ENCODE results near the gene APOL2.

Gene APOL2

DNA sequence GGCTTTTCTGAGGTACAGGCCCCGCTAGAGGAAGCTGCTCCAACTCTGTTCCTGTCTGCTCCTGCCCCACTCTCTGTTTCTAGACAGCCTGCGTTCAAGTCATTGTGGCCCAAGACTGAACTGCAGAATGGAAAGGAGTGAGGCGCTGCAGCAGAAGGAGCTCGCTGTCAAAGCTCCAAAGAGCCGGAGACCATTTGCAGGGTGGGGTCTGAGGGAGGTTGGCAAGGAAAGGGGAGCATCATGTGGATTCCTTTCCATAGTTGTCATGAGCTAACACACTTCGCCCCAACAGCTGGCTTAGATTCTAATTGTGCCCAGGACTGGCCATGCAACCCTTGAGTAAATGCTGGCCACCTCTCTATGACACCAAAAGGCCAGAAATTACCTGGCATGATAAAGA lies 56.5 kb downstream of the APOL2 start:
- H3K4me2 ChIP-seq (ENCODE audit: low read depth, low read length), result no peak overlapping the region
- no peaks in the 10 kb centered on the region for H3K36me3 ChIP-seq (replicated peaks; ENCODE audit: insufficient read depth, low read length)
- no peaks in the 10 kb centered on the region for H3K9me3 ChIP-seq (replicated peaks; ENCODE audit: insufficient read depth, low read length)
- no peaks in the 10 kb centered on the region for H4K20me1 ChIP-seq (ENCODE audit: insufficient read depth, low read length)
- no peaks in the 10 kb centered on the region for H3K9me2 ChIP-seq (replicated peaks; ENCODE audit: insufficient read depth, low read length)
- H2AFZ ChIP-seq (ENCODE audit: low read length), result no peak overlapping the region
- TF ChIP-seq EZH2phosphoT487 (IDR thresholded peaks at IDR 0.05; ENCODE audit: low read length) (no peak), EZH2 (optimal IDR thresholded peaks at IDR 0.05; ENCODE audit: low read depth, low read length) (no peak)
- TF ChIP-seq, protein P1, sequence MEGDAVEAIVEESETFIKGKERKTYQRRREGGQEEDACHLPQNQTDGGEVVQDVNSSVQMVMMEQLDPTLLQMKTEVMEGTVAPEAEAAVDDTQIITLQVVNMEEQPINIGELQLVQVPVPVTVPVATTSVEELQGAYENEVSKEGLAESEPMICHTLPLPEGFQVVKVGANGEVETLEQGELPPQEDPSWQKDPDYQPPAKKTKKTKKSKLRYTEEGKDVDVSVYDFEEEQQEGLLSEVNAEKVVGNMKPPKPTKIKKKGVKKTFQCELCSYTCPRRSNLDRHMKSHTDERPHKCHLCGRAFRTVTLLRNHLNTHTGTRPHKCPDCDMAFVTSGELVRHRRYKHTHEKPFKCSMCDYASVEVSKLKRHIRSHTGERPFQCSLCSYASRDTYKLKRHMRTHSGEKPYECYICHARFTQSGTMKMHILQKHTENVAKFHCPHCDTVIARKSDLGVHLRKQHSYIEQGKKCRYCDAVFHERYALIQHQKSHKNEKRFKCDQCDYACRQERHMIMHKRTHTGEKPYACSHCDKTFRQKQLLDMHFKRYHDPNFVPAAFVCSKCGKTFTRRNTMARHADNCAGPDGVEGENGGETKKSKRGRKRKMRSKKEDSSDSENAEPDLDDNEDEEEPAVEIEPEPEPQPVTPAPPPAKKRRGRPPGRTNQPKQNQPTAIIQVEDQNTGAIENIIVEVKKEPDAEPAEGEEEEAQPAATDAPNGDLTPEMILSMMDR (IDR thresholded peaks at IDR 0.05; ENCODE audit: low read length), result no peak
- no peak overlapping the region for H3K27ac ChIP-seq (ENCODE audit: low read length)
- DNase-seq, result no peak
- no peaks in the 10 kb centered on the region for H3K27me3 ChIP-seq (replicated peaks; ENCODE audit: insufficient read depth, low read length)
- H3K4me1 ChIP-seq (ENCODE audit: low read length), result no peaks in the 10 kb centered on the region
- no peaks in the 10 kb centered on the region for H3K79me2 ChIP-seq (ENCODE audit: low read length)
- no peak overlapping the region for H3K9ac ChIP-seq (ENCODE audit: low read length)
- H3F3A ChIP-seq (ENCODE audit: insufficient read depth, low read length), result no peaks in the 10 kb centered on the region
- H3K4me3 ChIP-seq (ENCODE audit: low read length), result no peak overlapping the region

GRCh38 chr22:36182056-36182455 lies 57.3 kb downstream of the APOL2 start:
- TF ChIP-seq, protein P1 (IDR thresholded peaks at IDR 0.05; ENCODE audit: low read length), result no peak
- no peak for TF ChIP-seq EZH2 (optimal IDR thresholded peaks at IDR 0.05; ENCODE audit: low read depth, low read length)
- TF ChIP-seq EZH2phosphoT487 (IDR thresholded peaks at IDR 0.05; ENCODE audit: low read length), result no peak
- H3K4me2 ChIP-seq (ENCODE audit: low read depth, low read length), result no peak overlapping the region
- no peaks in the 10 kb centered on the region for H3K36me3 ChIP-seq (replicated peaks; ENCODE audit: insufficient read depth, low read length)
- no peaks in the 10 kb centered on the region for H4K20me1 ChIP-seq (ENCODE audit: insufficient read depth, low read length)
- no peaks in the 10 kb centered on the region for H3K27me3 ChIP-seq (replicated peaks; ENCODE audit: insufficient read depth, low read length)
- no peaks in the 10 kb centered on the region for H3K4me1 ChIP-seq (ENCODE audit: low read length)
- no peaks in the 10 kb centered on the region for H3K79me2 ChIP-seq (ENCODE audit: low read length)
- H3K27ac ChIP-seq (ENCODE audit: low read length), result no peak overlapping the region
- H3K9me3 ChIP-seq (replicated peaks; ENCODE audit: insufficient read depth, low read length), result no peaks in the 10 kb centered on the region
- no peak for DNase-seq
- H3F3A ChIP-seq (ENCODE audit: insufficient read depth, low read length), result no peaks in the 10 kb centered on the region
- no peak overlapping the region for H3K9ac ChIP-seq (ENCODE audit: low read length)
- H3K9me2 ChIP-seq (replicated peaks; ENCODE audit: insufficient read depth, low read length), result no peaks in the 10 kb centered on the region
- no peak overlapping the region for H2AFZ ChIP-seq (ENCODE audit: low read length)
- no peak overlapping the region for H3K4me3 ChIP-seq (ENCODE audit: low read length)

- TF ChIP-seq, protein P1 (IDR thresholded peaks at IDR 0.05; ENCODE audit: low read length), result no peak
- TF ChIP-seq EZH2phosphoT487 (IDR thresholded peaks at IDR 0.05; ENCODE audit: low read length) (no peak), EZH2 (optimal IDR thresholded peaks at IDR 0.05; ENCODE audit: low read depth, low read length) (no peak)
- no peaks in the 10 kb centered on the region for H3K9me3 ChIP-seq (replicated peaks; ENCODE audit: insufficient read depth, low read length)
- no peaks in the 10 kb centered on the region for H3K9me2 ChIP-seq (replicated peaks; ENCODE audit: insufficient read depth, low read length)
- no peak overlapping the region for H3K4me3 ChIP-seq (ENCODE audit: low read length)
- no peak overlapping the region for H3K27ac ChIP-seq (ENCODE audit: low read length)
- no peaks in the 10 kb centered on the region for H3K27me3 ChIP-seq (replicated peaks; ENCODE audit: insufficient read depth, low read length)
- no peaks in the 10 kb centered on the region for H3K36me3 ChIP-seq (replicated peaks; ENCODE audit: insufficient read depth, low read length)
- no peak overlapping the region for H2AFZ ChIP-seq (ENCODE audit: low read length)
- no peak overlapping the region for H3K9ac ChIP-seq (ENCODE audit: low read length)
- H3K79me2 ChIP-seq (ENCODE audit: low read length), result no peaks in the 10 kb centered on the region
- DNase-seq, result no peak
- no peaks in the 10 kb centered on the region for H4K20me1 ChIP-seq (ENCODE audit: insufficient read depth, low read length)
- no peaks in the 10 kb centered on the region for H3F3A ChIP-seq (ENCODE audit: insufficient read depth, low read length)
- H3K4me1 ChIP-seq (ENCODE audit: low read length), result no peaks in the 10 kb centered on the region
- no peak overlapping the region for H3K4me2 ChIP-seq (ENCODE audit: low read depth, low read length)
These were observed 58.4 kb downstream of the APOL2 start for GRCh38 chr22:36180928-36181327.
